ENCODE measurements around the gene KDM4B. TPM values are rescaled to one million over a fixed set of nuclear protein-coding genes. Genes with fewer than 3 reads are reported as not detected.

KDM4B gene
- total RNA-seq, 1 experiment from 2014 or later, result 35.9 TPM

GRCh38 chr19:5049561-5049960, 80.6 kb downstream of the KDM4B start:
- H3K79me2 ChIP-seq (ENCODE audit: insufficient read depth, low read length), result no peaks in the 10 kb centered on the region
- H3K27ac ChIP-seq (ENCODE audit: low read depth, low read length), result no peak overlapping the region
- POLR2A ChIA-PET, result no interaction called here
- BruUV-seq (replicated peaks), result no TSS peak
- no peak for ATAC-seq
- CTCF ChIA-PET, result interaction anchor here (0.5 to 1.6 kb wide), 2 partner anchors 35 to 328 kb away, joined by 3 to 7 read pairs; no protein-coding TSS in a partner anchor
- H2AFZ ChIP-seq (ENCODE audit: low read depth, low read length, poor library complexity, severe bottlenecking), result no peak overlapping the region
- no peaks in the 10 kb centered on the region for H3K9me2 ChIP-seq (ENCODE audit: insufficient read depth)
- H3K9ac ChIP-seq (ENCODE audit: low read length), result no peak overlapping the region
- intact Hi-C loops (cut with micrococcal nuclease), result loop anchor here (2.0 to 5.0 kb wide), 3 partner anchors 431 to 638 kb away; no protein-coding TSS in a partner anchor
- peaks cover 19 to 35% of the 10 kb centered on the region in 2 experiments for H3K4me1 ChIP-seq (ENCODE audit: control insufficient read depth in 1 of 2, insufficient read depth in 2 of 2, low read length in 2 of 2)
- H3K4me3 ChIP-seq (replicated peaks in 1 of 2; ENCODE audit: low read depth in 1 of 2, low read length in 2 of 2), result no peak overlapping the region
- H3K4me2 ChIP-seq (ENCODE audit: low read length), result no peak overlapping the region
- TF ChIP-seq SRF (IDR thresholded peaks at IDR 0.05; ENCODE audit: low read depth) (no peak), CBX3 (IDR thresholded peaks at IDR 0.05; ENCODE audit: low read depth) (no peak), FOSL1 (IDR thresholded peaks at IDR 0.05; ENCODE audit: low read depth) (no peak), ZFX (IDR thresholded peaks at IDR 0.05) (no peak), JUND (IDR thresholded peaks at IDR 0.05) (no peak)
- RAD21 ChIA-PET (ENCODE audit: low non-redundant PET in 1 of 2, low total read pairs in 2 of 2, uncharacterized antibody in 2 of 2, unreplicated experiment in 2 of 2), result interaction anchor here in 1 of 2 experiments (0.7 kb wide), 1 partner anchor 498 kb away, joined by 5 read pairs; no protein-coding TSS in a partner anchor
- no peaks in the 10 kb centered on the region for H4K20me1 ChIP-seq (ENCODE audit: insufficient read depth)
- no peaks in the 10 kb centered on the region; a peak in 1 of 4 replicates for H3K36me3 ChIP-seq (ENCODE audit: control insufficient read depth in 1 of 2, insufficient read depth in 2 of 2, low read length in 2 of 2)
- no peaks in the 10 kb centered on the region for H3K27me3 ChIP-seq (ENCODE audit: insufficient read depth, low read length)
- no peaks in the 10 kb centered on the region for H3K9me3 ChIP-seq (ENCODE audit: control insufficient read depth in 1 of 2, insufficient read depth in 1 of 2, low read depth in 1 of 2, low read length in 2 of 2)
- DNase-seq (ENCODE audit: low read depth, low spot score), result no peak

GRCh38 chr19:5050067-5050656, 81.2 kb downstream of the KDM4B start:
- H2AFZ ChIP-seq (ENCODE audit: low read depth, low read length, poor library complexity, severe bottlenecking), result no peak overlapping the region
- ChIA-PET RAD21 (ENCODE audit: low non-redundant PET in 1 of 2, low total read pairs in 2 of 2, uncharacterized antibody in 2 of 2, unreplicated experiment in 2 of 2) (no interaction called here), POLR2A (no interaction called here), CTCF (no interaction called here)
- no peak overlapping the region for H3K4me2 ChIP-seq (ENCODE audit: low read length)
- no peaks in the 10 kb centered on the region for H3K79me2 ChIP-seq (ENCODE audit: insufficient read depth, low read length)
- no peaks in the 10 kb centered on the region for H3K9me2 ChIP-seq (ENCODE audit: insufficient read depth)
- H4K20me1 ChIP-seq (ENCODE audit: insufficient read depth), result no peaks in the 10 kb centered on the region
- H3K9me3 ChIP-seq (ENCODE audit: control insufficient read depth in 1 of 2, insufficient read depth in 1 of 2, low read depth in 1 of 2, low read length in 2 of 2), result no peaks in the 10 kb centered on the region
- no TSS peak for BruUV-seq (replicated peaks)
- DNase-seq (ENCODE audit: low read depth, low spot score) (no peak), ATAC-seq (no peak)
- H3K27ac ChIP-seq (ENCODE audit: low read depth, low read length), result no peak overlapping the region
- no peaks in the 10 kb centered on the region for H3K27me3 ChIP-seq (ENCODE audit: insufficient read depth, low read length)
- no peak overlapping the region for H3K4me3 ChIP-seq (replicated peaks in 1 of 2; ENCODE audit: low read depth in 1 of 2, low read length in 2 of 2)
- no peak overlapping the region for H3K9ac ChIP-seq (ENCODE audit: low read length)
- H3K4me1 ChIP-seq (ENCODE audit: control insufficient read depth in 1 of 2, insufficient read depth in 2 of 2, low read length in 2 of 2), result peaks cover 19 to 35% of the 10 kb centered on the region in 2 experiments
- H3K36me3 ChIP-seq (ENCODE audit: control insufficient read depth in 1 of 2, insufficient read depth in 2 of 2, low read length in 2 of 2), result no peaks in the 10 kb centered on the region; a peak in 1 of 4 replicates
- intact Hi-C loops (cut with micrococcal nuclease), result no loop called here
- no peak for TF ChIP-seq ATF3 (IDR thresholded peaks at IDR 0.05)
- no peak for TF ChIP-seq SIN3A (IDR thresholded peaks at IDR 0.05; ENCODE audit: low read depth)
- TF ChIP-seq YY1 (IDR thresholded peaks at IDR 0.05; ENCODE audit: extremely low read depth, insufficient replicate concordance, low read depth, low read length), result no peak
- TF ChIP-seq MAX (IDR thresholded peaks at IDR 0.05), result no peak
- no peak for TF ChIP-seq FOSL1 (IDR thresholded peaks at IDR 0.05; ENCODE audit: low read depth)
- TF ChIP-seq POLR2A (IDR thresholded peaks at IDR 0.05; ENCODE audit: borderline replicate concordance, extremely low read depth, insufficient read depth, insufficient read length), result no peak
- TF ChIP-seq EGR1 (IDR thresholded peaks at IDR 0.05; ENCODE audit: low read depth), result no peak
- TF ChIP-seq RAD21 (IDR thresholded peaks at IDR 0.05; ENCODE audit: low read depth), result no peak
- no peak for TF ChIP-seq REST (IDR thresholded peaks at IDR 0.05; ENCODE audit: low read depth)
- TF ChIP-seq ZNF274 (IDR thresholded peaks at IDR 0.05; ENCODE audit: low read depth, low read length), result no peak
- TF ChIP-seq POLR2AphosphoS5 (IDR thresholded peaks at IDR 0.05; ENCODE audit: low read depth, low read length), result no peak
- TF ChIP-seq CTCF (IDR thresholded peaks at IDR 0.05 in 2 of 3, conservative IDR thresholded peaks at IDR 0.05 in 1 of 3; ENCODE audit: borderline replicate concordance in 1 of 3, insufficient read depth in 1 of 3, low read depth in 2 of 3, low read length in 2 of 3), result no peak

Data from HCT116 (cell line).